Testis (tissue), 3 donors: ENCODE measurements around the gene MAPRE2. TPM values are rescaled to one million over a fixed set of nuclear protein-coding genes. Genes with fewer than 3 reads are reported as not detected.

Source experiments
- DNase-seq: peaks from one replicate; pipeline ENCODE4 v3.0.0-alpha.2; 2019
- H3K27ac ChIP-seq, 2 donors: fragments of 200-600 bp; sonication (generic); one replicate each; pipeline ENCODE4 v1.5.1; 2019
- H3K27me3 ChIP-seq: fragments of 200-600 bp; sonication (generic); one replicate; pipeline ENCODE4 v1.5.1; 2019
- H3K36me3 ChIP-seq: fragments of 200-600 bp; sonication (generic); one replicate; pipeline ENCODE4 v1.5.1; 2017; ENCODE audit warnings: low read depth; ENCODE audit errors: missing control alignments
- H3K4me1 ChIP-seq: fragments of 200-600 bp; sonication (generic); one replicate; pipeline ENCODE4 v1.5.1; 2019
- H3K4me3 ChIP-seq, 2 donors: fragments of 200-600 bp; sonication (generic); one replicate each; pipeline ENCODE4 v1.5.1; 2017 to 2019
- H3K9me3 ChIP-seq: fragments of 200-600 bp; sonication (generic); one replicate; pipeline ENCODE4 v1.5.1; 2017
- CTCF ChIP-seq, 3 experiments: fragments of 450-650 bp in 2 of 3; fragments of 200-600 bp in 1 of 3; sonication (generic) in 1 of 3; IDR thresholded peaks; one replicate each; pipeline ENCODE4 v1.5.1; 2016 to 2019; ENCODE audit warnings: antibody characterized with exemption in 3 of 3, mild to moderate bottlenecking in 2 of 3, moderate library complexity in 1 of 3
- POLR2A ChIP-seq: fragments of 450-650 bp; IDR thresholded peaks from one replicate; pipeline ENCODE4 v1.6.1; 2017; ENCODE audit warnings: antibody characterized with exemption, mild to moderate bottlenecking, moderate library complexity
- WGBS, 2 donors: methylation state at CpG; one replicate each; pipeline ENCODE4 v1.1.5; 2018; 5-methylcytosine and 5-hydroxymethylcytosine counted together
- intact Hi-C: fragments of 100-400 bp; cut with DNase I; formaldehyde crosslinking; loops from one replicate; pipeline ENCODE4 v1.15.1; 2023; ENCODE audit warnings: low total_unique reads
- polyA plus RNA-seq: library from polyadenylated mRNA; stranded (reverse); fragments of 350-450 nt; fragmentation: Illumina TruSeq; extraction: RNeasy Lipid Tissue Mini Kit (QIAGEN cat#74804); gene quantifications from one replicate; pipeline ENCODE4 v1.2.3, GENCODE V29; 2014; ENCODE audit warnings: low read depth, low replicate concordance; ENCODE audit not compliant: insufficient read depth
- total RNA-seq, 2 donors: library from RNA; depleted of rRNA; stranded (reverse); fragments of >200 nt; gene quantifications; one replicate each; pipeline ENCODE4 v1.2.3, GENCODE V29; 2016

Gene MAPRE2
- total and polyA plus RNA-seq, 3 donors from 2014 or later = 14.8 to 17.2 (median 15.2) TPM

GRCh38 chr18:35047697-35048292, 6.6 kb downstream of the MAPRE2 start:
- TF ChIP-seq CTCF (IDR thresholded peaks at IDR 0.05) = no peak
- no peak for TF ChIP-seq POLR2A
- WGBS, 2 donors = 91 to 95% methylated on average over 4 of the region's 4 CpGs
- Histone ChIP-seq H3K36me3 (no peaks in the 10 kb centered on the region), H3K4me3 (no peak overlapping the region), H3K27me3 (no peaks in the 10 kb centered on the region), H3K9me3 (no peaks in the 10 kb centered on the region), H3K4me1 (peaks cover 21% of the 10 kb centered on the region), H3K27ac (no peak overlapping the region)
- no peak for DNase-seq
- intact Hi-C loops = no loop called here

GRCh38 chr18:35049111-35050027, 8.2 kb downstream of the MAPRE2 start:
- H3K4me1 ChIP-seq = peaks cover 13% of the 10 kb centered on the region
- no peaks in the 10 kb centered on the region for H3K36me3 ChIP-seq

DNA sequence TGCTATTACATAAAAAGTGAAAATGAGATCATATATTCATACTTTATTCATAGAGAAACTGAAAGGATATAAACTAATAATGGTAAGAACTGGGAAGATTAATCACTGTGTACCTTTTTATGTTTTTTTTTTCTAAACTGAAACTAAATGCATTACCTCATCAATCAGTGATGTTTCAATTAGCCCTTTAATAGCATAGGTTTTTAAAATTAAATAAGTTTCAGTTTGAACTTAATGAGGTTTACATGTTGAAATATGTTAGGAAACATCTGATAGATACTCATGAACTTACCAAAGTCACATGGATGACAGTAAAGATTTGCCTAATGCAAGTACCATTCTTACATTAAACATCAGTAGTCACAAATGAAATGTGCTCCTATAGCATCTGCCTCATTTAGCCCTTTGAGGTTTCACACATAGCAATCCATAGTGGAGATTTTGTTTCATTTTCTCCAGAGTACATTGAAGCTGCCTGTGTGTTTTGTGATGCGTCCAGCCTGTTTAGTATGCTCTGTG, 8.9 kb downstream of the MAPRE2 start:
- Histone ChIP-seq H3K27ac (no peak overlapping the region), H3K27me3 (no peaks in the 10 kb centered on the region), H3K4me1 (peaks cover 13% of the 10 kb centered on the region), H3K9me3 (no peaks in the 10 kb centered on the region), H3K4me3 (no peak overlapping the region), H3K36me3 (no peaks in the 10 kb centered on the region)
- no peak for DNase-seq
- TF ChIP-seq CTCF (IDR thresholded peaks at IDR 0.05) (no peak), POLR2A (no peak)
- intact Hi-C loops = no loop called here
- 38 to 55% methylated on average over 1 of the region's 1 CpG for WGBS, 2 donors

More at GRCh38 chr18:35049111-35050027, 8.2 kb downstream of the MAPRE2 start:
- Histone ChIP-seq H3K27ac (no peak overlapping the region), H3K27me3 (no peaks in the 10 kb centered on the region), H3K9me3 (no peaks in the 10 kb centered on the region), H3K4me3 (no peak overlapping the region)
- intact Hi-C loops = no loop called here
- TF ChIP-seq CTCF (IDR thresholded peaks at IDR 0.05) (no peak), POLR2A (no peak)
- 52 to 57% methylated on average over 8 of the region's 8 CpGs for WGBS, 2 donors
- no peak for DNase-seq

- no peak for DNase-seq
- no peak for TF ChIP-seq CTCF (IDR thresholded peaks at IDR 0.05)
- TF ChIP-seq POLR2A = no peak
- H3K27me3 ChIP-seq = no peaks in the 10 kb centered on the region
- H3K4me3 ChIP-seq = no peak overlapping the region
- 36 to 64% methylated on average over 2 of the region's 2 CpGs for WGBS, 2 donors
- intact Hi-C loops = no loop called here
- H3K36me3 ChIP-seq = no peaks in the 10 kb centered on the region
- H3K4me1 ChIP-seq = peaks cover 13% of the 10 kb centered on the region
- no peak overlapping the region for H3K27ac ChIP-seq
- no peaks in the 10 kb centered on the region for H3K9me3 ChIP-seq
Observed at GRCh38 chr18:35050705-35051195, 9.5 kb downstream of the MAPRE2 start.
